Sciatic nerve (tissue), 2 donors: Measurements from ENCODE around the gene SCN11A. TPM values are rescaled to one million over a fixed set of nuclear protein-coding genes. Genes with fewer than 3 reads are reported as not detected.

Source experiments
- ATAC-seq: fragments of 200-7000 bp; cut with Tn5 transposase; one replicate; pipeline ENCODE4 v1.9.1; 2020; ENCODE audit warnings: mild to moderate bottlenecking, moderate library complexity
- DNase-seq: peaks from one replicate; pipeline ENCODE4 v3.0.0-alpha.2; 2020; ENCODE audit warnings: low spot score
- intact Hi-C: fragments of 100-400 bp; cut with DNase I; formaldehyde crosslinking; loops from one replicate; pipeline ENCODE4 v1.14.2; 2022
- total RNA-seq: library from RNA; stranded (reverse); fragmentation: NEBNext Ultra II Directional; extraction: Animal tissue kit (Norgen Biotek cat#: 25700); gene quantifications from one replicate; pipeline ENCODE4 v1.2.1, GENCODE V29; 2021
- donor health status: DM: no; HTN: no; CAD: no.
- donor health status: DM: no; HTN: no; CAD: no.

The SCN11A gene
- total RNA-seq, 1 donor from 2014 or later, result 0.71 TPM

GRCh38 chr3:39015418-39015817, 36.3 kb downstream of the SCN11A start:
- intact Hi-C loops, result no loop called here
- no peak for ATAC-seq
- DNase-seq, result no peak

GRCh38 chr3:39013921-39014509, 37.7 kb downstream of the SCN11A start:
- DNase-seq, result no peak
- no peak for ATAC-seq
- intact Hi-C loops, result no loop called here

DNA sequence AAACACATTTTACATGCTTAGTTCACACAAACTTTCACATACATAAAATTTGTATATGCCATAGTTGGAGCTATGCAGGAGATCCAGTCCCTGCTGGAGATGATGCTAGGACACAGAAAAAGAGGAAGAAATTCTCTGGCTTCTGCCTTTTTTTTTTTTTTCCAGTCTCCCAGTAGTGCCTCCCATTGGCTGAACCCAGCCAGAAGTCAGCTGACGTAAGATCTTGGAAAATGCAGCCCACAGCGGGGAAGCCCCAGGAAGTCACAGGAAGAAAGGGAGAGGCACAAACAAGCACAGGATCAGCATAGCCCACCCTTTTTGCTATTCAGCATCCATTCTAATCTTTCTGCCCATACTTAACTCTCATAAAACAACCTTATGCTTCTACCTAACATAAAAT, 38.5 kb downstream of the SCN11A start:
- DNase-seq, result no peak
- intact Hi-C loops, result no loop called here
- no peak for ATAC-seq

GRCh38 chr3:39011191-39011736, 40.5 kb downstream of the SCN11A start:
- ATAC-seq, result no peak
- no peak for DNase-seq
- intact Hi-C loops, result no loop called here

- ATAC-seq (no peak), DNase-seq (no peak)
- intact Hi-C loops, result no loop called here
Measured at GRCh38 chr3:39005295-39005694, 46.4 kb downstream of the SCN11A start.

Other genes with a start within 250 kb of the SCN11A start
- not detected for gene SCN10A, start 235.7 kb downstream of the SCN11A start, total RNA-seq
- 49.1 TPM for gene WDR48, start 72 bp upstream of the SCN11A start, total RNA-seq
- gene GORASP1, start 55.7 kb upstream of the SCN11A start, total RNA-seq, result 55.8 TPM
- 13.4 TPM for gene TTC21A, start 55.7 kb upstream of the SCN11A start, total RNA-seq
- 51.7 TPM for gene CSRNP1, start 101.6 kb upstream of the SCN11A start, total RNA-seq
- gene XIRP1, start 140.7 kb upstream of the SCN11A start, total RNA-seq, result 0.04 TPM
- 18.5 TPM for gene CX3CR1, start 228.1 kb upstream of the SCN11A start, total RNA-seq